GM18868 (cell line): ENCODE data around the gene INAVA.
"Not testable (repeated sequence)": the region's sequence is repeated elsewhere in the genome, so short reads cannot be mapped to it uniquely, and the experiment has no call there.

Experiments
- ATAC-seq: cut with Tn5 transposase; IDR thresholded peaks from one replicate; pipeline ENCODE4 v1.9.1; 2021; ENCODE audit warnings: mild to moderate bottlenecking, moderate library complexity; ENCODE audit not compliant: unreplicated experiment

The INAVA gene

GRCh38 chr1:200960236-200960947 is 65.7 kb downstream of the INAVA start:
- no peak for ATAC-seq

GRCh38 chr1:200960948-200961340 is 66.2 kb downstream of the INAVA start:
- no peak for ATAC-seq

GRCh38 chr1:200962151-200962550 is 67.5 kb downstream of the INAVA start:
- not testable (repeated sequence) for ATAC-seq

- no peak for ATAC-seq
Observed at GRCh38 chr1:200962631-200963030, 67.9 kb downstream of the INAVA start.

- no peak for ATAC-seq
Observed at GRCh38 chr1:200963076-200963475, 68.4 kb downstream of the INAVA start.

GRCh38 chr1:200963888-200964287 is 69.2 kb downstream of the INAVA start:
- ATAC-seq, result not testable (repeated sequence)
